Endothelial cell of umbilical vein (primary cell): ENCODE results near the gene TRIM10. TPM values are rescaled to one million over a fixed set of nuclear protein-coding genes. Genes with fewer than 3 reads are reported as not detected.

Source experiments
- BruUV-seq: library from RNA; stranded (reverse); fragments of 400-500 nt; replicated peaks from 2 replicates; lab custom pipeline; 2021; lab: Mats Ljungman, UMichigan
- CTCF ChIA-PET: fragments of 300-600, 350-600 bp; sonication (Branson Sonifier 250); formaldehyde crosslinking; loops from one replicate; lab custom pipeline; 2021; ENCODE audit warnings: antibody characterized with exemption, inconsistent platforms; lab: Charles Lee
- POLR2A ChIA-PET: fragments of 300-600, 350-600 bp; sonication (Branson Sonifier 250); formaldehyde crosslinking; loops from one replicate; lab custom pipeline; 2021; ENCODE audit warnings: antibody characterized with exemption, inconsistent platforms; lab: Charles Lee
- DNase-seq: peaks from one replicate; pipeline ENCODE4 v3.0.0-alpha.2; 2011; ENCODE audit warnings: low read depth, low spot score
- FAIRE-seq: peaks from 2 replicates; lab custom pipeline; 2011; peaks lifted over from hg19 to GRCh38; lab: Jason Lieb, UNC
- H2AFZ ChIP-seq: 2 replicates; pipeline ENCODE4 v1.6.0; 2012; ENCODE audit warnings: low read depth, low read length, control low read depth, inconsistent platforms
- H3K27ac ChIP-seq: 2 replicates; pipeline ENCODE4 v1.5.1; 2011; ENCODE audit warnings: low read depth, mild to moderate bottlenecking, control low read depth, low read length, moderate library complexity; ENCODE audit not compliant: insufficient read depth
- H3K27me3 ChIP-seq, 2 experiments: 2 replicates each; pipeline versions ENCODE4 v1.6.0 to v1.6.1; 2011; ENCODE audit warnings: low read length in 2 of 2, mixed read lengths in 1 of 2; ENCODE audit not compliant: control insufficient read depth in 2 of 2, insufficient read depth in 2 of 2
- H3K36me3 ChIP-seq, 2 experiments: 2 replicates in 1 of 2; 3 replicates in 1 of 2; pipeline ENCODE4 v1.5.1; 2011; ENCODE audit warnings: low read length in 2 of 2, mild to moderate bottlenecking in 1 of 2, moderate library complexity in 1 of 2; ENCODE audit not compliant: control insufficient read depth in 2 of 2, insufficient read depth in 2 of 2; ENCODE audit errors: extremely low read depth in 1 of 2
- H3K4me1 ChIP-seq: 3 replicates; pipeline ENCODE4 v1.5.1; 2011; ENCODE audit warnings: mild to moderate bottlenecking, low read length; ENCODE audit not compliant: control insufficient read depth, insufficient read depth; ENCODE audit errors: extremely low read depth
- H3K4me2 ChIP-seq: 2 replicates; pipeline ENCODE4 v1.6.1; 2011; ENCODE audit warnings: low read length, control low read depth, mixed read lengths; ENCODE audit not compliant: insufficient read depth
- H3K4me3 ChIP-seq, 3 experiments: fragments of 200-600 bp in 1 of 3; sonication (generic), shearing (Covaris generic) in 1 of 3; replicated peaks in 1 of 3; 2 replicates each; pipeline ENCODE4 v1.5.1; 2011 to 2016; ENCODE audit warnings: control low read depth in 3 of 3, low read length in 3 of 3, mild to moderate bottlenecking in 2 of 3, inconsistent platforms in 1 of 3, low read depth in 1 of 3, moderate library complexity in 1 of 3; ENCODE audit not compliant: insufficient read depth in 1 of 3
- H3K79me2 ChIP-seq: 2 replicates; pipeline ENCODE4 v1.6.0; 2012; ENCODE audit warnings: low read length, inconsistent platforms; ENCODE audit not compliant: control insufficient read depth, insufficient read depth
- H3K9ac ChIP-seq: replicated peaks from 2 replicates; pipeline ENCODE3; 2011; ENCODE audit warnings: low read length, control low read depth; ENCODE audit not compliant: insufficient read depth; ENCODE audit errors: extremely low read depth
- H3K9me1 ChIP-seq: replicated peaks from 3 replicates; pipeline ENCODE4 v1.6.0; 2011; ENCODE audit warnings: mild to moderate bottlenecking, low read length; ENCODE audit not compliant: control insufficient read depth, insufficient read depth; ENCODE audit errors: extremely low read depth
- H3K9me3 ChIP-seq: replicated peaks from 2 replicates; pipeline ENCODE4 v1.5.1; 2012; ENCODE audit warnings: low read length, inconsistent platforms; ENCODE audit not compliant: control insufficient read depth, insufficient read depth
- H4K20me1 ChIP-seq: replicated peaks from 2 replicates; pipeline ENCODE3; 2011; ENCODE audit warnings: mild to moderate bottlenecking, low read length; ENCODE audit not compliant: control insufficient read depth, insufficient read depth; ENCODE audit errors: extremely low read depth
- CTCF ChIP-seq, 2 donors: IDR thresholded peaks; 1 replicate in 1 of 2; 2 replicates in 1 of 2; pipeline ENCODE4 v1.5.1; 2011; ENCODE audit warnings: low read length in 2 of 2, mild to moderate bottlenecking in 2 of 2, moderate library complexity in 2 of 2, control low read depth in 1 of 2, inconsistent platforms in 1 of 2, low read depth in 1 of 2; ENCODE audit not compliant: insufficient read depth in 1 of 2; ENCODE audit errors: extremely low read depth in 1 of 2
- EZH2 ChIP-seq: IDR thresholded peaks from 2 replicates; pipeline ENCODE4 v1.6.1; 2012; ENCODE audit warnings: borderline replicate concordance, low read depth, mild to moderate bottlenecking, moderate library complexity, low read length, inconsistent platforms; ENCODE audit not compliant: severe bottlenecking
- FOS ChIP-seq: IDR thresholded peaks from 2 replicates; pipeline ENCODE4 v1.6.1; 2011; ENCODE audit warnings: mild to moderate bottlenecking, low read length, moderate library complexity, borderline replicate concordance; ENCODE audit not compliant: insufficient read depth
- GATA2 ChIP-seq: IDR thresholded peaks from 2 replicates; pipeline ENCODE4 v1.7.0; 2011; ENCODE audit warnings: low read depth, mild to moderate bottlenecking, moderate library complexity, mixed read lengths, low read length; ENCODE audit not compliant: insufficient read length, insufficient read depth
- JUN ChIP-seq: IDR thresholded peaks from 2 replicates; pipeline ENCODE4 v1.6.1; 2011; ENCODE audit warnings: borderline replicate concordance, low read depth; ENCODE audit not compliant: insufficient read length, insufficient read depth
- MYC ChIP-seq: IDR thresholded peaks from one replicate; pipeline ENCODE4 v1.6.1; 2011; ENCODE audit warnings: mild to moderate bottlenecking, low read depth, low read length
- POLR2A ChIP-seq: IDR thresholded peaks from 2 replicates; pipeline ENCODE4 v1.6.1; 2012; ENCODE audit warnings: low read depth, mild to moderate bottlenecking, control low read depth, low read length
- POLR2AphosphoS5 ChIP-seq: IDR thresholded peaks from 2 replicates; pipeline ENCODE4 v1.6.1; 2012; ENCODE audit warnings: low read depth, mild to moderate bottlenecking, control low read depth, low read length, moderate library complexity; ENCODE audit not compliant: insufficient read depth
- dilution Hi-C: fragments of 300-500 bp; cut with MboI; formaldehyde crosslinking; loops from one replicate; pipeline ENCODE4 v1.15.0; 2019; ENCODE audit warnings: low sequenced_read_pairs; ENCODE audit not compliant: extremely low pct_ligation_motif_present
- intact Hi-C: fragments of 100-400 bp; cut with micrococcal nuclease; formaldehyde crosslinking; loops from one replicate; pipeline ENCODE4 v1.10.0; 2022
- polyA plus RNA-seq, 4 experiments: library from polyadenylated mRNA; depleted of rRNA in 3 of 4; stranded (reverse) in 3 of 4; unstranded in 1 of 4; fragments of >200 nt; gene quantifications; 2 replicates each; pipeline versions ENCODE4 v1.2.1 to v1.2.3, GENCODE V29; 2011 to 2012; ENCODE audit warnings: missing spikeins in 1 of 4
- total RNA-seq: library from RNA; stranded (reverse); gene quantifications from 2 replicates; pipeline ENCODE4 v1.2.3, GENCODE V29; 2021
- TF ChIP-seq, protein P1 (sequence below): IDR thresholded peaks from 2 replicates; pipeline ENCODE4 v1.6.1; 2011; ENCODE audit not compliant: insufficient read depth, insufficient read length

Gene TRIM10
- total and polyA plus RNA-seq, 2 donors (not counting 3 experiments of a cell fraction or from before 2014, with no cell fraction given), result not detected

DNA sequence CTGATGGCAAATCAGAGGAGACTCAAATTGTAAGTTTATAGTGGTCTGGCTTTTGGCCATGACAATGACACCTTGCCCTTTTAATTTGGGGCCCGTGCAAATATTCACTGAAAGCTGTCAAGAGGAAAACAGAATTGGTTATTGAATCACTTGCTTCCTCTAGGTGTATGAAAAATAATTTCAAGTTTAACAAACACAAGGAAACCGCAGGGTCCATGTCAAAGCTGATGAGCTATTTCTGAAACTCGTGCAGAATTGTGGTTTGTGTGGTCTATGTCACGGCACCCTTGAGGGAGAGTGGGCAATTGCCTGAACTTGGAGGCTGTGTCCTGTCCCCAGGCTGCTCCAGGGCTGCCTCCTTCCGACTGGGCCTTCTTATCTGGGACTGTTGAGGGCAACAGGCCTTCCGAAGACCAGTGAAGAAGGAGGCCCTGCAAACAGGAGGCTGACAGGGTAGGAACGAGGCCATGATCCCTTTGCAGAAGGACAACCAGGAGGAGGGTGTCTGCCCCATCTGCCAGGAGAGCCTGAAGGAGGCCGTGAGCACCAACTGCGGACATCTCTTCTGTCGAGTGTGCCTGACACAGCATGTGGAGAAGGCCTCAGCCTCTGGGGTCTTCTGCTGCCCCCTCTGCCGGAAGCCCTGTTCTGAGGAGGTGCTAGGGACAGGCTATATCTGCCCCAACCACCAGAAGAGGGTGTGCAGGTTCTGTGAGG, 24.3 kb downstream of the TRIM10 start:
- no peak for FAIRE-seq
- H3K9ac ChIP-seq, result no peak overlapping the region
- no TSS peak for BruUV-seq
- no peaks in the 10 kb centered on the region for H3K4me1 ChIP-seq
- no peaks in the 10 kb centered on the region for H3K79me2 ChIP-seq
- POLR2A ChIA-PET, result no interaction called here
- TF ChIP-seq MYC, result no peak
- TF ChIP-seq, protein P1, sequence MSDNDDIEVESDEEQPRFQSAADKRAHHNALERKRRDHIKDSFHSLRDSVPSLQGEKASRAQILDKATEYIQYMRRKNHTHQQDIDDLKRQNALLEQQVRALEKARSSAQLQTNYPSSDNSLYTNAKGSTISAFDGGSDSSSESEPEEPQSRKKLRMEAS, result no peak
- no peak for TF ChIP-seq EZH2
- no peak for TF ChIP-seq POLR2A
- TF ChIP-seq JUN, result no peak
- TF ChIP-seq CTCF (IDR thresholded peaks at IDR 0.05; ENCODE audit: extremely low read depth in 1 of 2, insufficient read depth in 1 of 2, low read depth in 1 of 2, low read length in 2 of 2), result no peak
- TF ChIP-seq GATA2, result no peak
- TF ChIP-seq POLR2AphosphoS5, result no peak
- TF ChIP-seq FOS, result no peak
- CTCF ChIA-PET, result no interaction called here
- H3K4me3 ChIP-seq, result no peak overlapping the region
- dilution Hi-C loops (no loop called here), intact Hi-C loops (loop anchor here (10.0 kb wide), 1 partner anchor 152 kb away; no protein-coding TSS in a partner anchor)
- peaks cover 18 to 41% of the 10 kb centered on the region in 2 experiments for H3K27me3 ChIP-seq
- no peaks in the 10 kb centered on the region for H4K20me1 ChIP-seq
- H3K9me1 ChIP-seq, result no peaks in the 10 kb centered on the region
- no peak overlapping the region for H3K27ac ChIP-seq
- DNase-seq, result no peak
- H3K4me2 ChIP-seq, result no peak overlapping the region
- H3K36me3 ChIP-seq, result no peaks in the 10 kb centered on the region
- no peaks in the 10 kb centered on the region for H3K9me3 ChIP-seq
- H2AFZ ChIP-seq, result no peak overlapping the region
